Lower lobe of right lung (tissue), 2 donors: Measurements from ENCODE around the gene BARHL1. TPM values are rescaled to one million over a fixed set of nuclear protein-coding genes. Genes with fewer than 3 reads are reported as not detected.

Experiments used
- ATAC-seq, 2 donors: fragments of 200-7000 bp; cut with Tn5 transposase; one replicate each; pipeline ENCODE4 v1.9.1; 2020 to 2022; ENCODE audit warnings: mild to moderate bottlenecking in 2 of 2, moderate library complexity in 2 of 2
- DNase-seq: peaks from one replicate; pipeline ENCODE4 v3.0.0-alpha.2; 2020
- H3K27ac ChIP-seq: fragments of 200-600 bp; one replicate; pipeline ENCODE4 v1.8.0; 2022
- H3K27me3 ChIP-seq: fragments of 200-600 bp; one replicate; pipeline ENCODE4 v1.8.0; 2022; ENCODE audit warnings: low read depth
- H3K36me3 ChIP-seq: fragments of 200-600 bp; one replicate; pipeline ENCODE4 v1.8.0; 2022; ENCODE audit warnings: mild to moderate bottlenecking
- H3K4me1 ChIP-seq: fragments of 200-600 bp; one replicate; pipeline ENCODE4 v1.8.0; 2022
- H3K4me3 ChIP-seq: fragments of 200-600 bp; one replicate; pipeline ENCODE4 v1.8.0; 2022; ENCODE audit warnings: mild to moderate bottlenecking
- H3K9me3 ChIP-seq: fragments of 200-600 bp; one replicate; pipeline ENCODE4 v1.8.0; 2022
- CTCF ChIP-seq: fragments of 200-600 bp; IDR thresholded peaks from one replicate; pipeline ENCODE4 v1.8.0; 2022; ENCODE audit warnings: antibody characterized with exemption, mild to moderate bottlenecking
- intact Hi-C: fragments of 100-400 bp; cut with DNase I; formaldehyde crosslinking; loops from one replicate; pipeline ENCODE4 v1.11.0; 2022
- total RNA-seq: library from RNA; stranded (reverse); fragmentation: NEBNext Ultra II Directional; extraction: Animal tissue kit (Norgen Biotek cat#: 25700); gene quantifications from one replicate; pipeline ENCODE4 v1.2.1, GENCODE V29; 2021
- donor health status: DM: no; HTN: yes; CAD: no; lungs with severe emphysema.

Gene BARHL1
- total RNA-seq, 1 donor from 2014 or later = not detected

DNA sequence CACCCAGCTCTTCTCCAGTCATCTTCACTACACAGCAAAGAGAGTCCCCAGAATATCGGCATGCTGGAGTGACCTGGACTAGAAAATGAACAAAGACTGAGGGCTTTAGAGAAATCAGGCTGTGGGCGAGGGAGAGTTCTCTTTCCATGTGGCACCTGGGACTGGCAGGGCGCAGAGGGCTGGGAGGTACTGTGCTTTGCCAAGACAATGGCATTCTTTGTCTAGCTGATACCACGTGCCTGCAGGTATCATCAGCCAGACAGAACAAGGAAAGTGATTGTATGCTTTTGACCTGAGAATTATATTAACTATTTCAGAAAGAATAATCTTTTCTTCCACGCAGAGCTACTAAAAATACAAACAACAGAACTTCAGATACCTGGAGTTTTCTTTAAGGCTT, 56.9 kb downstream of the BARHL1 start:
- Histone ChIP-seq H3K27me3 (no peaks in the 10 kb centered on the region), H3K27ac (no peak overlapping the region), H3K36me3 (peaks cover 82% of the 10 kb centered on the region), H3K9me3 (no peaks in the 10 kb centered on the region), H3K4me1 (no peaks in the 10 kb centered on the region), H3K4me3 (no peak overlapping the region)
- no peak for TF ChIP-seq CTCF
- ATAC-seq (no peak), DNase-seq (no peak)
- intact Hi-C loops = no loop called here

Other genes with a start within 250 kb of the BARHL1 start
- 59.3 TPM for gene SETX, start 227.6 kb upstream of the BARHL1 start, total RNA-seq
- 12.3 TPM for gene TTF1, start 175.8 kb upstream of the BARHL1 start, total RNA-seq
- 3.7 TPM for gene CFAP77, start 172.4 kb upstream of the BARHL1 start, total RNA-seq
- gene DDX31, start 87.4 kb downstream of the BARHL1 start, total RNA-seq = 14.1 TPM
- gene GTF3C4, start 87.9 kb downstream of the BARHL1 start, total RNA-seq = 14.0 TPM